ENCODE data around the gene ZNF773.
A peak's percentile ranks its signal among the peaks of the same experiment; 100 is the strongest.
"Not testable (repeated sequence)": the region's sequence is repeated elsewhere in the genome, so short reads cannot be mapped to it uniquely, and the experiment has no call there.

Gene ZNF773

GRCh38 chr19:57499680-57500395 is at the start of gene ZNF773:
Gene ZNF773, plus strand, starts transcription at chr19:57499938. Its CDS starts 143 bp downstream, at chr19:57500081.
- FAIRE-seq = not testable (repeated sequence)

- FAIRE-seq = no peak
Observed at GRCh38 chr19:57452307-57452706, 47.4 kb upstream of the ZNF773 start.

GRCh38 chr19:57465680-57466381 is 33.9 kb upstream of the ZNF773 start:
- no peak for FAIRE-seq

- FAIRE-seq = no peak
Observed at GRCh38 chr19:57466489-57466888, 33.2 kb upstream of the ZNF773 start.

- no peak for FAIRE-seq
Observed at GRCh38 chr19:57473646-57474045, 26.1 kb upstream of the ZNF773 start.

- peak; percentile 98 for FAIRE-seq
Observed at GRCh38 chr19:57477191-57478008, 22.3 kb upstream of the ZNF773 start, which contains the start of gene ZNF772. Gene ZNF772, minus strand, starts transcription at chr19:57477566. Its CDS starts 257 bp downstream, at chr19:57477309.

- peak; percentile 70 for FAIRE-seq
Observed at GRCh38 chr19:57487477-57488298, 12.1 kb upstream of the ZNF773 start, which contains the start of gene ZNF419. Gene ZNF419, plus strand, starts transcription at chr19:57487750. Its CDS starts 201 bp downstream, at chr19:57487951.

- FAIRE-seq = not testable (repeated sequence)
Observed at GRCh38 chr19:57488299-57488644, 11.5 kb upstream of the ZNF773 start.

- not testable (repeated sequence) for FAIRE-seq
Observed at GRCh38 chr19:57499332-57499679, 432 bp upstream of the ZNF773 start.

- FAIRE-seq = peak; percentile 60
Observed at GRCh38 chr19:57500400-57500799, 662 bp downstream of the ZNF773 start.

- no peak for FAIRE-seq
Observed at GRCh38 chr19:57506163-57506562, 6.4 kb downstream of the ZNF773 start.

- no peak for FAIRE-seq
Observed at GRCh38 chr19:57511484-57511883, 11.7 kb downstream of the ZNF773 start.

- no peak for FAIRE-seq
Observed at GRCh38 chr19:57512845-57513244, 13.1 kb downstream of the ZNF773 start.

- no peak for FAIRE-seq
Observed at GRCh38 chr19:57515255-57515654, 15.5 kb downstream of the ZNF773 start.

GRCh38 chr19:57518021-57518420 is 18.3 kb downstream of the ZNF773 start:
- not testable (repeated sequence) for FAIRE-seq

GRCh38 chr19:57527136-57527881 is 27.6 kb downstream of the ZNF773 start, which contains the start of gene ZNF549:
Gene ZNF549, plus strand, starts transcription at chr19:57527356. Its CDS starts 218 bp downstream, at chr19:57527574.
- FAIRE-seq = peak; percentile 53

- FAIRE-seq = no peak
Observed at GRCh38 chr19:57537953-57538547, 38.3 kb downstream of the ZNF773 start.

GRCh38 chr19:57546513-57546912 is 46.8 kb downstream of the ZNF773 start:
- no peak for FAIRE-seq

- FAIRE-seq = no peak
Observed at GRCh38 chr19:57552432-57552831, 52.7 kb downstream of the ZNF773 start.

GRCh38 chr19:57557659-57558058 is 57.9 kb downstream of the ZNF773 start:
- FAIRE-seq = no peak

Measured in islet of Langerhans (tissue), 1 donor.